CD4-positive, alpha-beta memory T cell (primary cell): ENCODE measurements around the gene SULT1B1. TPM values are rescaled to one million over a fixed set of nuclear protein-coding genes. Genes with fewer than 3 reads are reported as not detected.
"Not testable (repeated sequence)": the region's sequence is repeated elsewhere in the genome, so short reads cannot be mapped to it uniquely, and the experiment has no call there.

Source experiments
- CTCF ChIA-PET: fragments of 350-600 bp; sonication (Branson Sonifier 250); formaldehyde crosslinking; loops from one replicate; lab custom pipeline; 2021; ENCODE audit warnings: inconsistent platforms; ENCODE audit not compliant: partially characterized antibody; lab: Charles Lee
- POLR2A ChIA-PET: fragments of 350-600 bp; sonication (Branson Sonifier 250); formaldehyde crosslinking; loops from one replicate; lab custom pipeline; 2021; ENCODE audit not compliant: partially characterized antibody; lab: Charles Lee
- DNase-seq, 5 donors: peaks; one replicate each; pipeline versions ENCODE4 v3.0.0 to v3.0.0-alpha.2; 2020 to 2022; ENCODE audit warnings: mixed read lengths in 1 of 5
- H3K27ac ChIP-seq: one replicate; pipeline ENCODE4 v1.7.0; 2013; ENCODE audit warnings: low read depth, low read length
- H3K27me3 ChIP-seq: 2 replicates; pipeline ENCODE4 v1.7.0; 2013; ENCODE audit warnings: mild to moderate bottlenecking, low read length, moderate library complexity; ENCODE audit not compliant: insufficient read depth
- H3K36me3 ChIP-seq: 2 replicates; pipeline ENCODE4 v1.7.0; 2013; ENCODE audit warnings: mild to moderate bottlenecking, low read length, moderate library complexity; ENCODE audit not compliant: insufficient read depth
- H3K4me1 ChIP-seq: 2 replicates; pipeline ENCODE4 v1.7.0; 2013; ENCODE audit warnings: mild to moderate bottlenecking, low read length, moderate library complexity; ENCODE audit not compliant: insufficient read depth
- H3K4me3 ChIP-seq, 2 donors: one replicate each; pipeline ENCODE4 v1.7.0; 2013; ENCODE audit warnings: low read length in 2 of 2, mild to moderate bottlenecking in 1 of 2
- H3K9me3 ChIP-seq, 2 donors: one replicate each; pipeline ENCODE4 v1.7.0; 2013; ENCODE audit warnings: low read length in 2 of 2, control low read depth in 1 of 2; ENCODE audit not compliant: control insufficient read depth in 1 of 2
- H3K27ac Mint-ChIP-seq, 7 donors: one replicate each; pipeline ENCODE4 v1.8.0; 2020 to 2021; ENCODE audit warnings: mixed read lengths in 7 of 7, mild to moderate bottlenecking in 6 of 7, inconsistent platforms in 3 of 7, moderate library complexity in 3 of 7
- H3K27me3 Mint-ChIP-seq, 2 donors: one replicate each; pipeline ENCODE4 v1.8.0; 2020 to 2021; ENCODE audit warnings: mixed read lengths in 2 of 2
- H3K36me3 Mint-ChIP-seq, 2 donors: one replicate each; pipeline ENCODE4 v1.8.0; 2020 to 2021; ENCODE audit warnings: mixed read lengths in 2 of 2, inconsistent platforms in 1 of 2, mild to moderate bottlenecking in 1 of 2
- H3K4me1 Mint-ChIP-seq, 4 donors: one replicate each; pipeline ENCODE4 v1.8.0; 2020 to 2021; ENCODE audit warnings: mixed read lengths in 4 of 4, mild to moderate bottlenecking in 1 of 4
- H3K4me3 Mint-ChIP-seq, 8 donors: one replicate each; pipeline ENCODE4 v1.8.0; 2020 to 2021; ENCODE audit warnings: mixed read lengths in 8 of 8, mild to moderate bottlenecking in 7 of 8, moderate library complexity in 6 of 8, inconsistent platforms in 3 of 8
- H3K9me3 Mint-ChIP-seq, 8 donors: one replicate each; pipeline ENCODE4 v1.8.0; 2020 to 2021; ENCODE audit warnings: mixed read lengths in 8 of 8, mild to moderate bottlenecking in 5 of 8, inconsistent platforms in 3 of 8, moderate library complexity in 1 of 8
- intact Hi-C: fragments of 100-400 bp; cut with micrococcal nuclease; formaldehyde crosslinking; loops from one replicate; pipeline ENCODE4 v1.15.1; 2023
- polyA plus RNA-seq, 2 donors: library from polyadenylated mRNA; unstranded; fragments of 300-500 nt; fragmentation: Illumina TruSeq; gene quantifications; one replicate each; pipeline ENCODE4 v1.2.3, GENCODE V29; 2021
- total RNA-seq, 2 experiments: library from RNA; stranded (reverse); gene quantifications; one replicate each; pipeline ENCODE4 v1.2.3, GENCODE V29; 2021

The SULT1B1 gene
- total and polyA plus RNA-seq, 4 experiments from 2014 or later, result 4.2 to 7.6 (median 5.2) TPM

- no peaks in the 10 kb centered on the region for H3K4me1 ChIP-seq
- Mint-ChIP-seq H3K27ac (no peak overlapping the region), H3K9me3 (peaks cover 0 to 4% (median 0%) of the 10 kb centered on the region in 8 donors), H3K27me3 (no peaks in the 10 kb centered on the region), H3K4me3 (no peak overlapping the region), H3K4me1 (no peaks in the 10 kb centered on the region), H3K36me3 (no peaks in the 10 kb centered on the region)
- no peak for DNase-seq
- ChIA-PET POLR2A (no interaction called here), CTCF (no interaction called here)
- H3K9me3 ChIP-seq, result no peaks in the 10 kb centered on the region
- H3K36me3 ChIP-seq, result no peaks in the 10 kb centered on the region
- H3K4me3 ChIP-seq, result no peak overlapping the region
- no peaks in the 10 kb centered on the region for H3K27me3 ChIP-seq
- H3K27ac ChIP-seq, result no peak overlapping the region
- intact Hi-C loops, result no loop called here
Measured at GRCh38 chr4:69782651-69783310, 22.4 kb upstream of the SULT1B1 start.

- Mint-ChIP-seq H3K27me3 (no peaks in the 10 kb centered on the region), H3K4me3 (no peak overlapping the region), H3K36me3 (no peaks in the 10 kb centered on the region), H3K4me1 (no peaks in the 10 kb centered on the region), H3K9me3 (peaks cover 0 to 4% (median 0%) of the 10 kb centered on the region in 8 donors), H3K27ac (peak overlapping the region in 1 of 7 donors; percentile 14)
- DNase-seq, result no peak
- CTCF ChIA-PET, result no interaction called here
- intact Hi-C loops, result no loop called here
- no peak overlapping the region for H3K27ac ChIP-seq
- no peaks in the 10 kb centered on the region for H3K9me3 ChIP-seq
- no peak overlapping the region for H3K4me3 ChIP-seq
- H3K27me3 ChIP-seq, result no peaks in the 10 kb centered on the region
- POLR2A ChIA-PET, result no interaction called here
- H3K4me1 ChIP-seq, result no peaks in the 10 kb centered on the region
- H3K36me3 ChIP-seq, result no peaks in the 10 kb centered on the region
Measured at GRCh38 chr4:69781458-69782418, 21.3 kb upstream of the SULT1B1 start.

GRCh38 chr4:69780141-69780540 is 19.7 kb upstream of the SULT1B1 start:
- H3K27ac ChIP-seq, result no peak overlapping the region
- intact Hi-C loops, result no loop called here
- peaks cover 0 to 4% (median 1%) of the 10 kb centered on the region in 8 donors for H3K9me3 Mint-ChIP-seq
- H3K27ac Mint-ChIP-seq, result no peak overlapping the region
- no peaks in the 10 kb centered on the region for H3K36me3 ChIP-seq
- CTCF ChIA-PET, result no interaction called here
- no peak overlapping the region for H3K4me3 Mint-ChIP-seq
- no peaks in the 10 kb centered on the region for H3K27me3 ChIP-seq
- POLR2A ChIA-PET, result no interaction called here
- H3K27me3 Mint-ChIP-seq, result no peaks in the 10 kb centered on the region
- H3K4me1 Mint-ChIP-seq, result no peaks in the 10 kb centered on the region
- no peaks in the 10 kb centered on the region for H3K9me3 ChIP-seq
- no peak for DNase-seq
- no peaks in the 10 kb centered on the region for H3K4me1 ChIP-seq
- H3K4me3 ChIP-seq, result no peak overlapping the region
- H3K36me3 Mint-ChIP-seq, result no peaks in the 10 kb centered on the region

- DNase-seq, result no peak
- H3K36me3 ChIP-seq, result no peaks in the 10 kb centered on the region
- no peak overlapping the region for H3K4me3 Mint-ChIP-seq
- CTCF ChIA-PET, result no interaction called here
- H3K27ac ChIP-seq, result no peak overlapping the region
- no peaks in the 10 kb centered on the region for H3K9me3 ChIP-seq
- H3K4me1 ChIP-seq, result no peaks in the 10 kb centered on the region
- H3K4me3 ChIP-seq, result no peak overlapping the region
- no peaks in the 10 kb centered on the region for H3K36me3 Mint-ChIP-seq
- intact Hi-C loops, result no loop called here
- POLR2A ChIA-PET, result no interaction called here
- H3K9me3 Mint-ChIP-seq, result peaks cover 0 to 4% (median 0%) of the 10 kb centered on the region in 8 donors
- H3K27me3 Mint-ChIP-seq, result no peaks in the 10 kb centered on the region
- H3K27me3 ChIP-seq, result no peaks in the 10 kb centered on the region
- H3K4me1 Mint-ChIP-seq, result no peaks in the 10 kb centered on the region
- H3K27ac Mint-ChIP-seq, result no peak overlapping the region
Measured at GRCh38 chr4:69776696-69777095, 16.3 kb upstream of the SULT1B1 start.

GRCh38 chr4:69775321-69775867 is 15.0 kb upstream of the SULT1B1 start:
- no peaks in the 10 kb centered on the region for H3K27me3 Mint-ChIP-seq
- intact Hi-C loops, result no loop called here
- no peak overlapping the region for H3K4me3 Mint-ChIP-seq
- Histone ChIP-seq H3K4me3 (no peak overlapping the region), H3K27me3 (no peaks in the 10 kb centered on the region), H3K36me3 (no peaks in the 10 kb centered on the region), H3K27ac (no peak overlapping the region), H3K9me3 (no peaks in the 10 kb centered on the region), H3K4me1 (no peaks in the 10 kb centered on the region)
- ChIA-PET POLR2A (no interaction called here), CTCF (no interaction called here)
- no peaks in the 10 kb centered on the region for H3K36me3 Mint-ChIP-seq
- no peak for DNase-seq
- peaks cover 0 to 2% (median under 1%) of the 10 kb centered on the region in 4 donors for H3K4me1 Mint-ChIP-seq
- H3K9me3 Mint-ChIP-seq, result peaks cover 0 to 4% (median 0%) of the 10 kb centered on the region in 8 donors
- no peak overlapping the region for H3K27ac Mint-ChIP-seq

GRCh38 chr4:69773484-69773883 is 13.1 kb upstream of the SULT1B1 start:
- H3K27ac ChIP-seq, result no peak overlapping the region
- peaks cover 0 to 2% (median under 1%) of the 10 kb centered on the region in 4 donors for H3K4me1 Mint-ChIP-seq
- H3K4me3 ChIP-seq, result no peak overlapping the region
- no peaks in the 10 kb centered on the region for H3K4me1 ChIP-seq
- no peaks in the 10 kb centered on the region for H3K27me3 ChIP-seq
- intact Hi-C loops, result no loop called here
- no peak for DNase-seq
- no peak overlapping the region for H3K4me3 Mint-ChIP-seq
- no peaks in the 10 kb centered on the region for H3K9me3 ChIP-seq
- peaks cover 0 to 4% (median 0%) of the 10 kb centered on the region in 8 donors for H3K9me3 Mint-ChIP-seq
- H3K27me3 Mint-ChIP-seq, result no peaks in the 10 kb centered on the region
- H3K27ac Mint-ChIP-seq, result no peak overlapping the region
- H3K36me3 ChIP-seq, result no peaks in the 10 kb centered on the region
- H3K36me3 Mint-ChIP-seq, result no peaks in the 10 kb centered on the region
- ChIA-PET POLR2A (no interaction called here), CTCF (no interaction called here)

GRCh38 chr4:69768554-69768953 is 8.1 kb upstream of the SULT1B1 start:
- intact Hi-C loops, H3K4me3 Mint-ChIP-seq, H3K27ac ChIP-seq, H3K4me3 ChIP-seq, H3K27me3 ChIP-seq, H3K9me3 Mint-ChIP-seq, H3K9me3 ChIP-seq, H3K36me3 ChIP-seq, H3K27me3 Mint-ChIP-seq, H3K36me3 Mint-ChIP-seq, DNase-seq, H3K27ac Mint-ChIP-seq: not testable (repeated sequence)
- ChIA-PET POLR2A (interaction anchor here (1.5 kb wide), 1 partner anchor 8 kb away, joined by 4 read pairs; the partner anchor contains the start of gene SULT1B1), CTCF (interaction anchor here (5.0 kb wide), 1 partner anchor 54 kb away, joined by 18 read pairs; no protein-coding TSS in a partner anchor)
- peaks cover 0 to 14% (median 10%) of the 10 kb centered on the region in 4 donors for H3K4me1 Mint-ChIP-seq
- H3K4me1 ChIP-seq, result peaks cover 11% of the 10 kb centered on the region
